ENCODE data around the gene CD244.

GRCh38 chr1:160862203-160863060, at the start of gene CD244:
- TF ChIP-seq CTCF (IDR thresholded peaks at IDR 0.05) (no peak), POLR2A (IDR thresholded peaks at IDR 0.05) (no peak)
